HepG2 (cell line): ENCODE results near the gene PPP4R2. TPM values are rescaled to one million over a fixed set of nuclear protein-coding genes. Genes with fewer than 3 reads are reported as not detected.
A peak's percentile ranks its signal among the peaks of the same experiment; 100 is the strongest.

Experiments
- BHLHE40 ChIP-seq: IDR thresholded peaks from 2 replicates; pipeline ENCODE4 v1.6.1; 2011; ENCODE audit warnings: low read length, improper control_type of control experiment
- CCDC6 ChIP-seq: sonication (generic); formaldehyde crosslinking; IDR thresholded peaks from 2 replicates; pipeline ENCODE4 v1.8.1; 2022; ENCODE audit warnings: mild to moderate bottlenecking, missing genetic modification reagents, moderate library complexity
- CENPX ChIP-seq: sonication (generic); formaldehyde crosslinking; IDR thresholded peaks from 2 replicates; pipeline ENCODE4 v1.9.0; 2021; ENCODE audit warnings: mild to moderate bottlenecking, missing genetic modification reagents, moderate library complexity
- CHD2 ChIP-seq: IDR thresholded peaks from 2 replicates; pipeline ENCODE4 v1.6.1; 2011; ENCODE audit warnings: low read depth, low read length, improper control_type of control experiment
- DPF2 ChIP-seq: sonication (generic); formaldehyde crosslinking; IDR thresholded peaks from 2 replicates; pipeline ENCODE4 v1.4.0; 2020; ENCODE audit warnings: mild to moderate bottlenecking, low read depth, missing genetic modification reagents, borderline replicate concordance
- EED ChIP-seq: sonication (generic); formaldehyde crosslinking; IDR thresholded peaks from 2 replicates; pipeline ENCODE4 v1.5.0; 2020; ENCODE audit warnings: mild to moderate bottlenecking, missing genetic modification reagents
- HDAC2 ChIP-seq: sonication (generic); formaldehyde crosslinking; IDR thresholded peaks from 2 replicates; pipeline ENCODE4 v1.4.0; 2020; ENCODE audit warnings: missing genetic modification reagents
- MED13 ChIP-seq: sonication (generic); formaldehyde crosslinking; IDR thresholded peaks from 2 replicates; pipeline ENCODE4 v1.5.0; 2020; ENCODE audit warnings: missing genetic modification reagents
- PCBP1 ChIP-seq: fragments of 200-400 bp; formaldehyde crosslinking; IDR thresholded peaks from 2 replicates; pipeline ENCODE4 v1.6.1; 2017; ENCODE audit warnings: mild to moderate bottlenecking, low read depth, low read length, borderline replicate concordance
- RBAK ChIP-seq: sonication (generic); formaldehyde crosslinking; IDR thresholded peaks from 2 replicates; pipeline ENCODE4 v1.5.1; 2020; ENCODE audit warnings: mild to moderate bottlenecking, missing genetic modification reagents
- SP140L ChIP-seq: sonication (generic); formaldehyde crosslinking; IDR thresholded peaks from 2 replicates; pipeline ENCODE4 v1.4.0; 2020; ENCODE audit warnings: missing genetic modification reagents, borderline replicate concordance
- SRY ChIP-seq: sonication (generic); formaldehyde crosslinking; IDR thresholded peaks from 2 replicates; pipeline ENCODE4 v1.8.0; 2022; ENCODE audit warnings: mild to moderate bottlenecking, missing genetic modification reagents
- TP53 ChIP-seq: sonication (generic); formaldehyde crosslinking; conservative IDR thresholded peaks from 2 replicates; pipeline ENCODE4 v1.4.0; 2020; ENCODE audit warnings: missing genetic modification reagents
- ZBTB7A ChIP-seq: sonication (generic); formaldehyde crosslinking; IDR thresholded peaks from 2 replicates; pipeline ENCODE4 v1.8.0; 2022; ENCODE audit warnings: mild to moderate bottlenecking, missing genetic modification reagents
- ZC3H4 ChIP-seq: sonication (generic); formaldehyde crosslinking; IDR thresholded peaks from 2 replicates; pipeline ENCODE4 v1.4.0; 2020; ENCODE audit warnings: missing genetic modification reagents, borderline replicate concordance
- ZKSCAN1 ChIP-seq: fragments of 150-350 bp; IDR thresholded peaks from 2 replicates; pipeline ENCODE4 v1.6.1; 2014; ENCODE audit warnings: low read length
- ZKSCAN8 ChIP-seq: IDR thresholded peaks from 2 replicates; pipeline ENCODE4 v1.6.1; 2016; ENCODE audit warnings: borderline replicate concordance, missing genetic modification reagents, missing compliant biosample characterization
- ZNF333 ChIP-seq: sonication (generic); formaldehyde crosslinking; IDR thresholded peaks from 2 replicates; pipeline ENCODE4 v1.4.0; 2020; ENCODE audit warnings: mild to moderate bottlenecking, missing genetic modification reagents, borderline replicate concordance
- ZNF33A ChIP-seq: sonication (generic); formaldehyde crosslinking; IDR thresholded peaks from 2 replicates; pipeline ENCODE4 v1.5.1; 2020; ENCODE audit warnings: missing genetic modification reagents, mild to moderate bottlenecking, moderate library complexity, borderline replicate concordance
- ZNF513 ChIP-seq: sonication (generic); formaldehyde crosslinking; conservative IDR thresholded peaks from 2 replicates; pipeline ENCODE4 v1.5.0; 2020; ENCODE audit warnings: missing genetic modification reagents
- ZNF775 ChIP-seq: sonication (generic); formaldehyde crosslinking; IDR thresholded peaks from 2 replicates; pipeline ENCODE4 v1.4.0; 2020; ENCODE audit warnings: missing genetic modification reagents, mild to moderate bottlenecking, moderate library complexity, borderline replicate concordance
- polyA plus RNA-seq, 8 experiments: library from polyadenylated mRNA; depleted of rRNA in 3 of 8; stranded (reverse) in 7 of 8; unstranded in 1 of 8; fragments of >200 nt; fragmentation: Illumina TruSeq in 4 of 8; extraction: Trizol in 4 of 8; gene quantifications; 2 replicates each; pipeline versions ENCODE4 v1.2.1 to v1.2.3, GENCODE V29; 2011 to 2016; ENCODE audit warnings: low read depth in 4 of 8, missing spikeins in 1 of 8, mixed read lengths in 1 of 8; ENCODE audit not compliant: insufficient read depth in 1 of 8
- total RNA-seq, 5 experiments: library from RNA; depleted of rRNA; stranded (reverse); fragments of >200 nt; fragmentation: Illumina TruSeq; extraction: Trizol; gene quantifications; 2 replicates each; pipeline ENCODE4 v1.2.3, GENCODE V29; 2016; ENCODE audit warnings: low read depth in 1 of 5
- TF ChIP-seq, protein P1 (sequence below): sonication (generic); formaldehyde crosslinking; IDR thresholded peaks from 2 replicates; pipeline ENCODE4 v1.8.1; 2023; ENCODE audit warnings: mild to moderate bottlenecking, moderate library complexity, missing genetic modification reagents
- TF ChIP-seq, protein P2 (sequence below): sonication (generic); formaldehyde crosslinking; IDR thresholded peaks from 2 replicates; pipeline ENCODE4 v1.4.0; 2020; ENCODE audit warnings: missing genetic modification reagents; ENCODE audit errors: not compliant biosample characterization
- TF ChIP-seq, protein P3 (sequence below): sonication (generic); formaldehyde crosslinking; IDR thresholded peaks from 2 replicates; pipeline ENCODE4 v1.4.0; 2020; ENCODE audit warnings: missing genetic modification reagents

The PPP4R2 gene
- total and polyA plus RNA-seq, 2 of the 13 experiments (the other 11 are each of a cell fraction or from before 2014, with no cell fraction given), result 22.3 to 161 TPM

DNA sequence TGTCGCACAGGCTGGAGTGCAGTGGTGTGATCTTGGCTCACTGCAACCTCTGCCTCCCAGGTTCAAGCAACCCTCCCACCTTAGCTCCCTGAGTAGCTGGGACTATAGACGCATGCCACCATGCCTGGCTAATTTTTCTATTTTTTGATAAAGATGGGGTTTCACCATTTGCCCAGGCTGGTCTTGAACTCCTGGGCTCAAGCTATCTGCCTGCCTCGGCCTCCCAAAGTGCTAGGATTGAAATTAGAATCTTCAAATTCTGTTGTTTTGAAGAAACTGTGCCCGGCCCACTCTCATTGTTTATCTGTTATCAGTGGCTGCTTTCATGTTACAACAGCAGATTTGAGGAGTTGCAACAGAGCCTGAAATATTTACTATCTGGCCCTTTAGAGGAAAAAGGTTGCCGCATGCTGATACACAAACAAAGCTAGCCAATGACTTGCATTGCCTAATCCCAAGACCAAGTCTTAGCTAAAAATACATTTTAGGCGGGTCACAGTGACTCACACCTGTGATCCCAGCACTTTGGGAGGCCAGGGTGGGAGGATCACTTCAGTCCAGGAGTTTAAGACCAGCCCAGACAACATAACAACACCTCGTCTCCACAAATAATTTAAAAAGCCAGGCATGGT lies 43.2 kb upstream of the PPP4R2 start (continued):
- no peak for TF ChIP-seq SRY
- no peak for TF ChIP-seq CHD2
- no peak for TF ChIP-seq BHLHE40
- TF ChIP-seq, protein P1, sequence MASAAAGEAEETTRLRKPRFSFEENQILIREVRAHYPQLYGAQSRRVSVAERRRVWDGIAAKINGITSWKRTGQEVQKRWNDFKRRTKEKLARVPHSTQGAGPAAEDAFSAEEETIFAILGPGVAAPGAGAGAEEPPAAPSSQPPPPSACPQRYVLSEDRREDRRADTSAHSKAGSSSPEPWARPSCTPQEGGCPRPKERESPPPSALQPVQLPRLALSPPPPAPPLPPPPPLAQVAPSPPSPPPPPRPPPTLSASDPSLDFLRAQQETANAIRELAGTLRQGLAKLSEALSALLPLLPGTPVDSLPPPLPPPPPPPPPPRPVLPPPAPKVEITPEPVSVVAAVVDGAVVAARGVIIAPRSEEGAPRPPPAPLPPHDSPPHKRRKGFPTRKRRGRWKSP (CRISPR knock-in tag), result peak; percentile 74; the same call in 1 of the 2 replicates
- no peak for TF ChIP-seq SP140L (CRISPR knock-in tag)
- TF ChIP-seq ZKSCAN1, result no peak
- no peak for TF ChIP-seq ZBTB7A (CRISPR knock-in tag)
- TF ChIP-seq MED13 (CRISPR knock-in tag), result peak; percentile 84
- TF ChIP-seq, protein P2, sequence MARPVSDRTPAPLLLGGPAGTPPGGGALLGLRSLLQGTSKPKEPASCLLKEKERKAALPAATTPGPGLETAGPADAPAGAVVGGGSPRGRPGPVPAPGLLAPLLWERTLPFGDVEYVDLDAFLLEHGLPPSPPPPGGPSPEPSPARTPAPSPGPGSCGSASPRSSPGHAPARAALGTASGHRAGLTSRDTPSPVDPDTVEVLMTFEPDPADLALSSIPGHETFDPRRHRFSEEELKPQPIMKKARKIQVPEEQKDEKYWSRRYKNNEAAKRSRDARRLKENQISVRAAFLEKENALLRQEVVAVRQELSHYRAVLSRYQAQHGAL, result no peak
- TF ChIP-seq TP53 (CRISPR knock-in tag), result no peak
- TF ChIP-seq ZNF775 (CRISPR knock-in tag), result no peak
- TF ChIP-seq ZC3H4 (CRISPR knock-in tag), result no peak
- TF ChIP-seq CCDC6 (CRISPR knock-in tag), result no peak
- TF ChIP-seq ZNF513 (CRISPR knock-in tag), result no peak
- peak; percentile 73; the same call in 1 of the 2 replicates for TF ChIP-seq RBAK
- TF ChIP-seq PCBP1, result no peak
- peak; percentile 73 for TF ChIP-seq DPF2 (CRISPR knock-in tag)
- TF ChIP-seq, protein P3, sequence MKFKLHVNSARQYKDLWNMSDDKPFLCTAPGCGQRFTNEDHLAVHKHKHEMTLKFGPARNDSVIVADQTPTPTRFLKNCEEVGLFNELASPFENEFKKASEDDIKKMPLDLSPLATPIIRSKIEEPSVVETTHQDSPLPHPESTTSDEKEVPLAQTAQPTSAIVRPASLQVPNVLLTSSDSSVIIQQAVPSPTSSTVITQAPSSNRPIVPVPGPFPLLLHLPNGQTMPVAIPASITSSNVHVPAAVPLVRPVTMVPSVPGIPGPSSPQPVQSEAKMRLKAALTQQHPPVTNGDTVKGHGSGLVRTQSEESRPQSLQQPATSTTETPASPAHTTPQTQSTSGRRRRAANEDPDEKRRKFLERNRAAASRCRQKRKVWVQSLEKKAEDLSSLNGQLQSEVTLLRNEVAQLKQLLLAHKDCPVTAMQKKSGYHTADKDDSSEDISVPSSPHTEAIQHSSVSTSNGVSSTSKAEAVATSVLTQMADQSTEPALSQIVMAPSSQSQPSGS (CRISPR knock-in tag), result peak; percentile 66; the same call in 1 of the 2 replicates
- TF ChIP-seq ZKSCAN8 (CRISPR knock-in tag), result peak; percentile 59; the same call in 1 of the 2 replicates
- TF ChIP-seq EED (CRISPR knock-in tag), result no peak
- TF ChIP-seq ZNF333 (CRISPR knock-in tag), result no peak
- no peak for TF ChIP-seq CENPX (CRISPR knock-in tag)
- TF ChIP-seq ZNF33A (CRISPR knock-in tag), result no peak
- TF ChIP-seq HDAC2 (CRISPR knock-in tag), result peak; percentile 87
